HuH-7.5 (cell line): ENCODE results near the gene IL18BP.

ENCODE experiments used
- DNase-seq: peaks from one replicate; pipeline ENCODE4 v3.0.0; 2011; ENCODE audit warnings: low spot score

Gene IL18BP

GRCh38 chr11:71996946-71997345 is 1.8 kb upstream of the IL18BP start:
- no peak for DNase-seq

- no peak for DNase-seq
Measured at GRCh38 chr11:71997594-71997993, 1.1 kb upstream of the IL18BP start.

- DNase-seq, result no peak
Measured at GRCh38 chr11:71998061-71998460, 648 bp upstream of the IL18BP start.

DNA sequence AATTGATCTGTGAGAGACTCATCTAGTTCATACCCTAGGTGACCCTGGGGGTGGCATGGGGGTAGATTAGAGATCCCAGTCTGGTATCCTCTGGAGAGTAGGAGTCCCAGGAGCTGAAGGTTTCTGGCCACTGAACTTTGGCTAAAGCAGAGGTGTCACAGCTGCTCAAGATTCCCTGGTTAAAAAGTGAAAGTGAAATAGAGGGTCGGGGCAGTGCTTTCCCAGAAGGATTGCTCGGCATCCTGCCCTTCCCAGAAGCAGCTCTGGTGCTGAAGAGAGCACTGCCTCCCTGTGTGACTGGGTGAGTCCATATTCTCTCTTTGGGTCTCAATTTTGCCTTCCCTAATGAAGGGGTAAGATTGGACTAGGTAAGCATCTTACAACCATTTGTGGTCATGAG is 653 bp downstream of the IL18BP start:
- DNase-seq, result no peak

DNA sequence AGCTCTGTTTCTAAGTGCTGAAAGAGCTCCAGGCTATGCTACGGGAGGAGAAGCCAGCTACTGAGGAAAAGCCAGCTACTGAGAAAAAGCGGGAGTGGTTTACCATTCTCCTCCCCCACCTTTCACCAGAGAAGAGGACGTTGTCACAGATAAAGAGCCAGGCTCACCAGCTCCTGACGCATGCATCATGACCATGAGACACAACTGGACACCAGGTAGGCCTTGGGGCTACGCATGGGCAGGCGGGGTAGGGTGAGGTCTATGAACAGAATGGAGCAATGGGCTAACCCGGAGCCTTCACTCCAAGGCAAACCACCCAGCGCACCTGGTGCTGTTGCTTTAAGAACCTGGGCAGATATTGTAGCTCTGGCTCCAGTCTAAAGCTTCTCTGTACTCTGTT is 1.1 kb downstream of the IL18BP start:
- no peak for DNase-seq

- no peak for DNase-seq
Measured at GRCh38 chr11:72000202-72000867, 1.6 kb downstream of the IL18BP start.

DNA sequence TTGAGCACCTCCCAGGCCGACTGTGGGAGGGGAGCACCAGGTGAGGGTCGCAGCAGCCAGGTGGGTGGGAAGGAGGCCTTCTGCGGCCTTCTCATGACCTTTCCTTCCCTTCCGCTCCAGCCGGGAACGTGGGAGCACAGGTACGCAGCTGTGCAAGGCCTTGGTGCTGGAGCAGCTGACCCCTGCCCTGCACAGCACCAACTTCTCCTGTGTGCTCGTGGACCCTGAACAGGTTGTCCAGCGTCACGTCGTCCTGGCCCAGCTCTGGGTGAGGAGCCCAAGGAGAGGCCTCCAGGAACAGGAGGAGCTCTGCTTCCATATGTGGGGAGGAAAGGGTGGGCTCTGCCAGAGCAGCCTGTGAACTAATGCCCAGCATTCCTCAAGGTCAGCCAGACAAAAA is 2.6 kb downstream of the IL18BP start:
- DNase-seq, result no peak

DNA sequence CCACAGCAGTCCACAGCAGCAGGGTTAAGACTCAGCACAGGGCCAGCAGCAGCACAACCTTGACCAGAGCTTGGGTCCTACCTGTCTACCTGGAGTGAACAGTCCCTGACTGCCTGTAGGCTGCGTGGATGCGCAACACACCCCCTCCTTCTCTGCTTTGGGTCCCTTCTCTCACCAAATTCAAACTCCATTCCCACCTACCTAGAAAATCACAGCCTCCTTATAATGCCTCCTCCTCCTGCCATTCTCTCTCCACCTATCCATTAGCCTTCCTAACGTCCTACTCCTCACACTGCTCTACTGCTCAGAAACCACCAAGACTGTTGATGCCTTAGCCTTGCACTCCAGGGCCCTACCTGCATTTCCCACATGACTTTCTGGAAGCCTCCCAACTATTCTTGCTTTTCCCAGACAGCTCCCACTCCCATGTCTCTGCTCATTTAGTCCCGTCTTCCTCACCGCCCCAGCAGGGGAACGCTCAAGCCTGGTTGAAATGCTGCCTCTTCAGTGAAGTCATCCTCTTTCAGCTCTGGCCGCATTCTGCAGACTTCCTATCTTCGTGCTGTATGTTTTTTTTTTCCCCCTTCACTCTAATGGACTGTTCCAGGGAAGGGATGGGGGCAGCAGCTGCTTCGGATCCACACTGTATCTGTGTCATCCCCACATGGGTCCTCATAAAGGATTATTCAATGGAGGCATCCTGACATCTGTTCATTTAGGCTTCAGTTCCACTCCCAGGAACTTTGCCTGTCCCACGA is 3.3 kb downstream of the IL18BP start:
- DNase-seq, result no peak

DNA sequence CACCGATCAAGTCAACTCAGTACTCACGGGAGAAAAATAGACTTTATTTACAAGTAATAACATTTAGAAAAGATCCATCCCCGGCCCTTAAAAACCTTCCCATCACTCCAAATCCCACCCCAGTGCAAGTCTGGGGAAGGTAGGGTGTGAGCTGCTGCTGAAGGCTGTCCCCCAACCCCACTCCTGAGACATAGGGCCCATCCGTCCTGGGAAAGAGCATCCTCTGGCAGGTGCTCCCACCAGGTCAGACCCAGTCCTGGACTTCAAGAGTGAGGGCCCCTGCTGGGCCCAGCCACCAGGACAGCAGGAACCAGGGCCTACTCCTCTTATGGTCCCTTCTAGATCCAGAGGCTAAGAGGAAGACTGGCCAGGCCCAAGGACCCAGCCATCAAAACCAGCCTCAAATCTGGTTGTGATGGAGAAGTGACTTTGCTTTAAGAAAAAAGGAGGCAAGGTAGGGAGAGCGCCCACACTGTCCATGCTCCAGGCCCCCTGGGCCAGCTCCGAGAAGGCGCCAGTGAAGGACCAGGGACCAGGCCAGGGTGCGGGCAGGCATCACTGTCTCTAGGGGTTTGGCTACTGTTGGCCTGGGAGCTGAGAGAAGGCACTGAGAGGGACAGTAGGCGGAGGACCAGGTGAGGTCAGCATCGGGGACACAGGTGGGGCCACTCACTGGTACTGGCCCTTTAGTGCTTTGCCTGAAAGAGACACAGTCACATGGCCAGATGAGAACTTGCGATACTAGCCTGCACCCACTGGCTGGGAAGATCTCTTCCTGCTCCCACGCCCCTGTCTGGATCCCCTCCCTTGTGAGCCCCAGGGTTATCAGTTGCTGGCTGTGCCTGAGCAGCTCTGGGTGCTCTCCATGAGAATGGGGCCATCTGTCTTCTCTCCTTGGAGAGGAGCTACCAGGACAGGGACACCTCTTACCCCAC is 4.4 kb downstream of the IL18BP start:
- no peak for DNase-seq

DNA sequence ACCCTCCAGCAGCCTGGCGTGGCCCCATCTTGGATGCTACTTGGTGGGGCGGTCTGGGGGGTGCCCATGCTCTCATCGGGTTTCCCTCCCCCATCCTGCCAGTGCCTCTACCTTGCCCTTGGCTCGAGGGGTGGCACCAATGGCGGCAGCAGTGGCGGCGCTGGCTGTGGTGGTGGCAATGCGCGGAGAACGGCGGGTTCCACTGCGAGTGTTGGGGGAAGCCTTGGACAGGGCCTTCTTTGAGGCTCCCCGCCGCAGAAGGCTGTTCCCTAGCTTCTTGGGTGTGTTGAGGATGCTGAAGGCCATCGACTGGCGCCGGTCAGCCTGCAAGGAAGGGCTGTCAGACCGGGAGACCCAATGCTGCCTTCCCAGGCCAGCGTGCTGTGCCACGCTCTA is 5.1 kb downstream of the IL18BP start:
- no peak for DNase-seq

GRCh38 chr11:72004515-72005346 is 6.0 kb downstream of the IL18BP start:
- DNase-seq, result no peak

DNA sequence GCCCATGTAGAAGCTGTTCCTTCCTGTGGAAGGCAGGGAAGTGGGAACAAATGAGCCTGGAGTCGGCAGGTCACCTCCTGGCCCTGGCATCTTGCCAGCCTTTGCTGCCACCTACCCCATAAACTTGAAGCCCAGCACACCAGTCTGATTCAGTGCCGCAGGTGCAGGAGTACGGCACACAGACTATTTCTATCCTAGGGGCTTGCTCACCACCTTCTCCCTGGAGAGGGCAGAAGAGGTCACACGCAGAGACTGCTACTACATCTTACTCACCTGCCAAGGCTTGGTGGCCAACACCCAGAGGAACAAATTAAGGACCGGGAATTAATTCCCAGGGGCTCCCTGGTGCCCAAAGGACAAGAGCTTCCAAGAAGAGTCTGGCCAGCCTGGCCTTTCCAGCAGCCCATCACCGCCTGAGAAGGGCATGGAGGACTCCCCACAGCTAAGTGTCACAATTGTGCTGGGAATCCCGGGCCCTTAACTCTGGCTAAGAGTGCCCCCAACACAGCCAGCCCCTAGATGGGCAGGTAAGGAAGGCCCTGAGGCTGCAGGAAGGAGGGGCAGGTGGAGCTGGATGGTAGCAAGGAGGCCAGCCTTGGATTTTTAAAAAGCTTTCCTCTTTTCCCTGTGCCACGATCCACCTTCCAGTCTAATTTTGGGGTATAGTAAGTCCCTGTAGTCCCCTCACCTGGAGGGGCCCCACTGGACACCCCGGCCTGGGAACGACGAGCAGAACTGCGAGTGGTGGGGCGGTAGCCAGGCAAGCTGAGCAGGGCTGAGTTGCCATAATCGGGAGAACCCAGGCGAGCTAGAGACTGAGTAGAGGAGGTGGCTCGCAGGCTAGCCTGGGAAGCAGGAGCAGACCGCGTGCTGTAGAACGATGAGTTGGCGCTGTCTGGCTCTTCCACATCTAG is 6.9 kb downstream of the IL18BP start:
- no peak for DNase-seq

DNA sequence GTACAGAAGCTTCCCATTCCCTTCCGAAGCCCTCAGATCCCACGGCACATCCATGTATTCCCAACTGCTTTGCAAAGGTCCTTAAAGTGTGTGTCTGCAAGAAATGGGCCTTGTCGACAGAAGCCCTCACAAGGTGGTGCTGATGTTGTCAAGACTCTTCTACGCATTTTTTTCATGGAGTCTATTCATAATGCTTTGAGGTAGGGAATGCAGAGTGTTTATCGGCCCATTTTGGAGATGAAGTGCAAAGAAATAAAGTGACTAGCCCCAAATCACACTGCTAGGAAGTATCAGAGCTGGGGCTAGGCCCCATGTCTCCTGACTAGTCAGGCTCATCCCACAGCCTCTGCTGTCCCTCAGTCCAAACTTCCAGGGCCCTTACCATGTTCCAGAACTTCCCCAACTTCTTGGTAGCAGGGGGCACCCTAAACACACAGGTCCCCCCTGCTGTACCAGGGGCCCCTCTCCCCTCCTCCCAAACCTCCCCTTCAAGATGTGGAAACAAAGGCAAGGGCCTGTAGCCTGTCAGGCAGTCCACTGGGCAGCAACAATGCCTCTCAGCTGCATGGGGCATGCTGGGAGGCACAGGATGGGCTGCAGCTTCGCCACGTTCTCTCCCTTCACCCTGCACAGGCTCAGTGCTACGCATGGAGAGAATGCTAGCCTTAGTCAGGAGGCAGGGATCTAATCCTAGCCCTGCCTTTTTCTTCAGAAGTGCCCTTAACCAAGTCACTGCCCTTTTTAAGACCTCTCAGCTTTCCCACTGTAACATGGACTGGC is 7.8 kb downstream of the IL18BP start:
- DNase-seq, result no peak

GRCh38 chr11:72007089-72007476 is 8.4 kb downstream of the IL18BP start:
- no peak for DNase-seq

GRCh38 chr11:72007587-72007986 is 8.9 kb downstream of the IL18BP start:
- DNase-seq, result no peak

- DNase-seq, result no peak
Measured at GRCh38 chr11:72008728-72009127, 10.0 kb downstream of the IL18BP start.

DNA sequence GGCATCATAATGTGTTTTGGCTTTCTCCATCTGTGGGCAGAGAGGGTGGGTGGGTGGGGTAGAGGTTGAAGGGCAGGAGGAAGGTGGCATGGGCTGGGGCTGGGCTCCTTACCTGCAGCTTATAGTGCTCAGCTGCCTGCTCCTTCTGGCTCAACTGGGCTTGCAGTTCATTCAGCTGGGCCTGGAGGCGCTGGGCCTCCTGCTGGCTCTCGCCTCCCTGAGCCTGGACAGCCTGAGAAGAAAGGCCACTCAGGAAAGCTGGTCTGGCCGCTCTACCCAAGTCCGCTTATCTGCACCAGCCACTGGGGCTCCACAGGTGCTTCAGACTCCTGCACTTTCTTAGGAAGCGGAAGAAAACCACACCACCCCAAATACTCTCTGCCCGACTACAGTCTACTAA is 10.4 kb downstream of the IL18BP start:
- DNase-seq, result no peak

DNA sequence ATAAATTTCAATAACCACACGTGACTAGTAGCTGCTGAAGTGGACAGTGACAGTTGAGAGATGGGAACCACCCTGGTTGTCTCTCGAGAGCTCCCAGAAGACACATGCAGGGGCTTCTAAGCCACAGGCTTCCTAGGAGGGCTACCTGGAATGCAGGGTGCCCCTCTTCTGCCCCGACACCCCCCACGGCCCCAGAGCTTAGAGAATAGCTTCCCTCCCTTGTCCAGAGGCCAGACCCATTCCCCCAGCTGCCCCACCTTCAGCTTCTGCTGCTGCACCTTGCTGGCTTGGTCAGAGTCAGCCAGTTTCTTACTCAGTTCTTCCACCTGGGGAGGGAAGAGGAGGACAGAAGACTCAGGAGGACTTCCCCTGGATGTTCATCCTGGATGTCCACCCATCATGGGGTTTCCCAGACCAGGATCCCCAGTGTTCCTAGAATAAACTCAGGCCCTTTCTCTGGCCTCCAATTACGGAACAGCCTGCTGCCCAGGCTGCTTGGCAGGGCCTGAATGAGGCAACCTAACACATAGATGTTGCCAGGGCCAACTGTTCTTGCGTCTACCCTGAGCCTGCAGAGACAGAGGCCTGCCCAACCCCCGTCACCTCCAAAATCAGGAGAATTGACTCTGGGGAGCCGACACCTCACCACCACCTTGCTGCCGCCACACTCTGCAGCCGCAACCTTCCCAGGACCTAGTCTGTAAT is 12.0 kb downstream of the IL18BP start:
- no peak for DNase-seq

GRCh38 chr11:72012091-72012630 is 13.5 kb downstream of the IL18BP start:
- DNase-seq, result no peak
